GM19372 (cell line): Measurements from ENCODE around the gene ACKR1.

Experiments used
- ATAC-seq: cut with Tn5 transposase; IDR thresholded peaks from one replicate; pipeline ENCODE4 v1.9.1; 2021; ENCODE audit warnings: mild to moderate bottlenecking, low read depth, moderate library complexity; ENCODE audit not compliant: unreplicated experiment

The ACKR1 gene

GRCh38 chr1:159185121-159185520 lies 19.6 kb upstream of the ACKR1 start:
- no peak for ATAC-seq

GRCh38 chr1:159187033-159187432 lies 17.6 kb upstream of the ACKR1 start:
- ATAC-seq, result no peak

GRCh38 chr1:159187647-159188374 lies 16.9 kb upstream of the ACKR1 start:
- no peak for ATAC-seq

DNA sequence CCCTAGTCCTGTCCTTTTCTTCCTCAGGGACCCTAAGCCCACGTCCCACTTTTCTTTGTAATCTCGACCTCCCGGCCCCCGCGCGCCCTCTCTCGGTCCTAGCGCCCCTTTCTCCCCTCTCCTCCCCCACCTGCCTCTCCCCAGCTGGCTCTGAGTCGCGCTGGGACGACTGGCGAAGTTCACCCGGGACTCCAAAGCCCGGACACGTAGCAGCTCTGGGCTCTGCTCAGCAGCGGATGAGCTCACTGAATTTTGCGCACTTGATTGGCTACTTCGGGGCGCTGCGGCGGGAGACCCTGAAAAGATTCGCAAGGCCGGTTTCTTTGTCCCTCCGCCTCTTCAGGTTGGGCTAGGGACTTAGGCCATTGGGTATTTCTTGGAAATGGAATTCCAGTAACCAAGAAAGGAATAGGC lies 16.3 kb upstream of the ACKR1 start:
- ATAC-seq, result peak; percentile 98

- no peak for ATAC-seq
Measured at GRCh38 chr1:159190441-159190840, 14.2 kb upstream of the ACKR1 start.

DNA sequence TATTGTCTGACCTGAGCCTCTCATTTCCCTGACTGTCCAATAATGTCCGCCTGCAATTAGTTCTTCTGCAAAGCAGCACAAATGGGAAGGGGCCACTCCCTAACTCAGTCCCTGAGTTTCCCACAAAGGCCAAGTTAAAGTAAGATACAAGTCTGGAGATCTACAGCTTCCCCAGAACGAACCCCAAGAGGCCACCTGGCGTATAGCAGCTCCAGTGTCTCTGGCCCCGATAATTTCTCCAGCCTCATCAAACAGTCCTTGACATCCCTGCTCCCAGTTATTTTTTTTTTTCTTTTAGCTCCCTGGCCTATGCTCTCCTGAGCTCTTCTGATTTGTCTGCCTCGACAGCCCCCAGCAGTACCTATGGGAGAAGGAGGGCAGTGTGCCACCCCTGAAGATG lies 8.1 kb upstream of the ACKR1 start:
- no peak for ATAC-seq

- peak; percentile 87 for ATAC-seq
Measured at GRCh38 chr1:159197561-159198557, 6.8 kb upstream of the ACKR1 start.

DNA sequence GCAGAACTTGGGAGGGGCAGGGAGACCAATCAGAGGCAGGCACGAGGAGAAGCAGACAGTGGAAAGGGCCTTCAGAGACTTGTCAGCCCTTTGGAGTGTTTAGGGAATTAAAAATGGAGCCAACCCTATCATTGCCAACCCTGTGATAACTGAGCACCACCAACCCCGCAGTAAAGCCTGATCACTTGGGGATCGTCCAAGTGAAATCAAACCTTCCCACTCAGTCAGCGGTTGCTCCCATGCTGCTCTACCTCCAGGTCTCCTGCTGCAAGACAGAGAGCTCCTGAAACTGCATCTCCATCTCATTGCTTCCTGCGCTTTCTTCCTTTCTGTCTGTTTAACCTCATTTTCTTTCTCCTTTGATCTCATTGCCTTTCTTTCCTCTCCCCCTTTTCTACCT lies 4.8 kb upstream of the ACKR1 start:
- no peak for ATAC-seq

DNA sequence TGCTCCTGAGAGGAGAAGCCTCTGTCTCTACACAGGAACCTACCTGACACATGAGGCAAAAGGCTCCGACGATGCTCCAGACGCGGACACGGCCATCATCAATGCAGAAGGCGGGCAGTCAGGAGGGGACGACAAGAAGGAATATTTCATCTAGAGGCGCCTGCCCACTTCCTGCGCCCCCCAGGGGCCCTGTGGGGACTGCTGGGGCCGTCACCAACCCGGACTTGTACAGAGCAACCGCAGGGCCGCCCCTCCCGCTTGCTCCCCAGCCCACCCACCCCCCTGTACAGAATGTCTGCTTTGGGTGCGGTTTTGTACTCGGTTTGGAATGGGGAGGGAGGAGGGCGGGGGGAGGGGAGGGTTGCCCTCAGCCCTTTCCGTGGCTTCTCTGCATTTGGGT lies 3.9 kb upstream of the ACKR1 start:
- no peak for ATAC-seq

DNA sequence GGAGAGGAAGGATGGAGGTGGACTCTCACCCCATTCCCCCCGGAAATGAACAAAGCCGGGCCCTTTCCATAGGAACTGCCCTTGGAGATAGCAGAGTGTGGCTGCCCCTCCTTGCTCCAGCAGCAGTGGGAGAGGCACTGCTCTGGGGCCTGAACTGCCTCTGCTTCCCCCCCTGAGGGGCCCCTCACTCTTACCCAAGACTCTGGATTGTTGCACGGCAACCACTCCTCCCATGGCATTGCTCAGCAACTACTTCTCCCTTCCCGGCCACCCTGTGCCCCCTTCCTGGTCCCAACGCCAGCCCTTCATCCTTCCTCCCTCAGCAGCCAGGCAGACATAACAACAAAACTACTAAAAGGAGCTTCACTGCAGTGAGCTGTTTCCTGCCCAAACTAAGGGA lies 3.0 kb upstream of the ACKR1 start:
- no peak for ATAC-seq

DNA sequence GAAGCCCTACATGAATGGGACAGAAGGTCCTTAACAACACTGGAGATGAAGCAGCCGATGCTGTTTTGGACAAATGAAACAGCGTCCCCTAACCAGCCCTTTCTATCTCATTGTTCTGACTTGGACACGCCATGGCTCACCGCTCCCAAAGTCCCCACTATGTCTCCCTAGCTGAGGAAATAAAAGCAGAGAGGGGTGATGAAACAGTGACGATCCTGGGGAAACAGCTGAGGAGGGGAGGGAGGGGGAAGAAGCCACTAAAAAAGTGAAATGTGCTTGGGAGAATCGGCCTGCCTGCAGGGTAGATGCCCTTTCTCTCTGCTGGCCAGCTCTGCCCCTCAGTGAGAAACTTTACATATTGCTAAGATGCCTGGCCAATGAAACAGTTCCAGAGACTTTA lies 1.1 kb upstream of the ACKR1 start:
- ATAC-seq, result no peak

DNA sequence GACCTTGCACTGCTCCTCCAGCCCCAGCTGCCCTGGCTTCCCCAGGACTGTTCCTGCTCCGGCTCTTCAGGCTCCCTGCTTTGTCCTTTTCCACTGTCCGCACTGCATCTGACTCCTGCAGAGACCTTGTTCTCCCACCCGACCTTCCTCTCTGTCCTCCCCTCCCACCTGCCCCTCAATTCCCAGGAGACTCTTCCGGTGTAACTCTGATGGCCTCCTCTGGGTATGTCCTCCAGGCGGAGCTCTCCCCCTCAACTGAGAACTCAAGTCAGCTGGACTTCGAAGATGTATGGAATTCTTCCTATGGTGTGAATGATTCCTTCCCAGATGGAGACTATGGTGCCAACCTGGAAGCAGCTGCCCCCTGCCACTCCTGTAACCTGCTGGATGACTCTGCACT lies 550 bp downstream of the ACKR1 start:
- ATAC-seq, result no peak

GRCh38 chr1:159206110-159206509 lies 1.4 kb downstream of the ACKR1 start:
- ATAC-seq, result no peak

DNA sequence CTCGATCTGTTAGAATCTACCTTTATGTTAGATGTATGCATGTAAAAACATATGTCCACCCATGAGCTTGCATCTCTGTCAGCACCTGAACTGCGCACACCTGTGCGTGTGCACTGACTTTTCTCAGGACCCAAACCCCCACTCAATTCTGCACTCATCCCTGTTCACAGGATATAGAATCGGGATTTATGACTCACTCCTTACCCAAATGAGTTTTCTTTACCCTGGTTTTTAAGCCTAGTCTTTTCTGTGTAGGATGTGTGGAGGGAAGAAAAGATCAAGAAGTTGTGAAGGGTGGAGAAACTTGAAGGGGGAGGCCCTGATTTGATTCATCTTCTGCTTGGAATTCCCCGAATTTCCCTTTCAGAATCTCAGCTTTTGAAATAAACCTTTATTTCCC lies 2.4 kb downstream of the ACKR1 start:
- ATAC-seq, result no peak

DNA sequence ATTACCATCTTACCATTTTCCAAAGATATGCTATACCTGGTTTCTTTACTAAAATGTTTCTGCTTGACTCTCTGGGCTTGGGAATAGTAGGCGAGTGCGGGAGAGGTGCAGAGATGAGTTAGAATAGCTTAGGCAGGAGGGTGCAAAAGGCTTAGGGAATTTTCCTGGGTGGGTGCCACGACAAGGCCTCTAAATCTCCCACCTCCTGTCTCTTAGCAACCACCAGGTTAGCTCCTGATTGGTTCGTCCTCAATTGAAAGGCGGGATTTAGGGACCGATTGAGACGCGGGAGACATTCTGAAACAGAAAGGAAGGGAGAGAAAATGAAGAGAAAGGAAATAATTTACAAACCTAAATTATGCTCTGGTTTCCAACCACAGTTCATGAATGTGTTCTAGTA lies 3.1 kb downstream of the ACKR1 start:
- ATAC-seq, result no peak

DNA sequence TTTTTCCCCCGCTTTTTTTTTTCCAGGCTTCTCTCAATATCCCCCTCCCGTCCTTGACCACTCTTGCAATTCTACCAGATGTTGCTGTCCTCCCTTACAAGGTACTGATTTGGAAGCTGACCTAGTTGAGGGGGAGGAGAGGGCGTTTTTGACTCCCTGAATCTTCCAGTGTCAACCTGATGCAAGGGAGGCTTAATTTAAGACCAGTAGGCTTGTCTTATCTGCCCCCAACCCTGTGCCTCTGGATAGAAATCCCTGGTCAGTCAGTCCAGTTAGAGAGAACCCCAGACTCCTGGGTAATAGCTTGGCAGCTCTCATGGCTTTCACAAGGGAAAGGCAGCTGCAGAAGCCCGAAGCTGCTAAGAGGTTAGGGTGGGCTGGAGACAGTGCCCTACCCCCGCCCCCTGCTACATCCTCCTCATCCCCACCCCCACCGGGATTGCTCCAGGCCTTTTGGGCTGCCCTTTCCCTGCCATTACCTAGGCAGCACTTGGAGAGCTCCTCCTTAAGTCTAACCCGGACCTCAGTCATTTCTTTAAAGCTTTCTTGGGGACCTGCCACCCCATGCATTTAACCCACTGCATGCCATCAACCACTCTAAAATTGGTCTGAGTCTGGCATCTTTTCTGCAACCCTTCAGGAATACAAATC lies 3.6 kb downstream of the ACKR1 start:
- no peak for ATAC-seq

DNA sequence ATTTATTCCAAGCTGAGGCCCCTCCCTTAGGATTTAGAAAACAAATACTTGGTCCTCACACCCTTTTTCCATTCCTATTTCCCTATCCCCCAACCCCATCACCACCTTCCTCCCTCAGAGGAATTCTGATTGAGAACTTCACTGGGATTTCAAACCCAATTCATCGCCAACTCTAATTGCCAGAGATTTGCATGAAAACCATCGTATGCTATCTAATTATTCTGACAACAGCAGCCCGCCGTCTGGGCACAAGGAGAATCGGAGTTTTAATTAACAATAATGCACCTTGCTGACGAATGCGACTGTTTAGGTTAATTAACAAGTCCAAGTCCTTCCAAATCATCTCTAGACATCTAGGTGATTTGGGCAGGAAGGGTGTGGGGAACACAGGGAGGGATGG lies 4.4 kb downstream of the ACKR1 start:
- ATAC-seq, result no peak

- no peak for ATAC-seq
Measured at GRCh38 chr1:159211331-159212136, 6.9 kb downstream of the ACKR1 start.

DNA sequence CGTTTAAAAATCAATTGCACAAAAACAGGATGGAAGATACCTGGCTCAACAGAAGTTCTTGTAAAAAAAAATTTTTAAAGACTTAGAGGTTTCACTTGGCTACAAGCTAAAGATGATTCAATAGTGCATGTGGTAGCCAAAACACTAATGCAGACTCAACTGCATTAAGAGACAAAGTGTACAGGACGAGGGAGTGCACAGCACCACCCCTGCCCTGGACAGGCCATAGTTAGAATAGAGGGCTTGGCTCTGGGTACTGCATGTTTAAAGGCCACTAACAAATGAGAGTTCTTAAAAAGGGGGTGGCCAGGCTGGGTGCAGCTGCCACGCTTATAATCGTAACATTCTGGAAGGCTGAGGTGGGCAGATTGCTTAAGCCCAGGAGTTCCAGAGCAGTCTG lies 7.9 kb downstream of the ACKR1 start:
- no peak for ATAC-seq

- ATAC-seq, result peak; percentile 62
Measured at GRCh38 chr1:159214149-159214760, 9.6 kb downstream of the ACKR1 start.
